ENCODE measurements around the gene RET. TPM values are rescaled to one million over a fixed set of nuclear protein-coding genes. Genes with fewer than 3 reads are reported as not detected.

Gene RET
- total RNA-seq, 3 donors from 2014 or later, result 0.13 to 0.41 (median 0.13) TPM

- DNase-seq (no peak), ATAC-seq (no peak)
- Mint-ChIP-seq H3K4me1 (ENCODE audit: low read depth) (peaks cover 28% of the 10 kb centered on the region), H3K9me3 (no peaks in the 10 kb centered on the region), H3K4me3 (no peak overlapping the region), H3K36me3 (ENCODE audit: insufficient read depth) (no peaks in the 10 kb centered on the region), H3K27me3 (ENCODE audit: low read depth) (no peaks in the 10 kb centered on the region)
Measured at GRCh38 chr10:43126759-43127424, 50.0 kb downstream of the RET start.

GRCh38 chr10:43127442-43127841 is 50.6 kb downstream of the RET start:
- no peak for ATAC-seq
- Mint-ChIP-seq H3K36me3 (ENCODE audit: insufficient read depth) (no peaks in the 10 kb centered on the region), H3K9me3 (no peaks in the 10 kb centered on the region), H3K4me3 (no peak overlapping the region), H3K27me3 (ENCODE audit: low read depth) (no peaks in the 10 kb centered on the region), H3K4me1 (ENCODE audit: low read depth) (peaks cover 22% of the 10 kb centered on the region)
- no peak for DNase-seq

- H3K9me3 Mint-ChIP-seq, result no peaks in the 10 kb centered on the region
- no peaks in the 10 kb centered on the region for H3K36me3 Mint-ChIP-seq (ENCODE audit: insufficient read depth)
- DNase-seq (no peak), ATAC-seq (no peak)
- no peaks in the 10 kb centered on the region for H3K27me3 Mint-ChIP-seq (ENCODE audit: low read depth)
- no peak overlapping the region for H3K4me3 Mint-ChIP-seq
- peaks cover 17% of the 10 kb centered on the region for H3K4me1 Mint-ChIP-seq (ENCODE audit: low read depth)
Measured at GRCh38 chr10:43128331-43128730, 51.5 kb downstream of the RET start.

GRCh38 chr10:43128958-43129706 is 52.3 kb downstream of the RET start:
- Mint-ChIP-seq H3K27me3 (ENCODE audit: low read depth) (no peaks in the 10 kb centered on the region), H3K4me1 (ENCODE audit: low read depth) (peaks cover 17% of the 10 kb centered on the region), H3K36me3 (ENCODE audit: insufficient read depth) (no peaks in the 10 kb centered on the region), H3K4me3 (no peak overlapping the region), H3K9me3 (no peaks in the 10 kb centered on the region)
- ATAC-seq (peak; percentile 80 to 84), DNase-seq (no peak)

- no peaks in the 10 kb centered on the region for H3K27me3 Mint-ChIP-seq (ENCODE audit: low read depth)
- H3K9me3 Mint-ChIP-seq, result no peaks in the 10 kb centered on the region
- peaks cover 20% of the 10 kb centered on the region for H3K4me1 Mint-ChIP-seq (ENCODE audit: low read depth)
Measured at GRCh38 chr10:43130770-43131171, 53.9 kb downstream of the RET start.

GRCh38 chr10:43131256-43131655 is 54.4 kb downstream of the RET start:
- DNase-seq, result no peak
- no peaks in the 10 kb centered on the region for H3K27me3 Mint-ChIP-seq (ENCODE audit: low read depth)
- H3K4me3 Mint-ChIP-seq, result no peak overlapping the region
- H3K9me3 Mint-ChIP-seq, result no peaks in the 10 kb centered on the region
- peaks cover 2% of the 10 kb centered on the region for H3K36me3 Mint-ChIP-seq (ENCODE audit: insufficient read depth)
- ATAC-seq, result no peak
- H3K4me1 Mint-ChIP-seq (ENCODE audit: low read depth), result peaks cover 24% of the 10 kb centered on the region

More at GRCh38 chr10:43130770-43131171, 53.9 kb downstream of the RET start:
- no peaks in the 10 kb centered on the region for H3K36me3 Mint-ChIP-seq (ENCODE audit: insufficient read depth)
- no peak for ATAC-seq
- H3K4me3 Mint-ChIP-seq, result no peak overlapping the region
- DNase-seq, result no peak

GRCh38 chr10:43131906-43132305 is 55.0 kb downstream of the RET start:
- Mint-ChIP-seq H3K36me3 (ENCODE audit: insufficient read depth) (peaks cover 2% of the 10 kb centered on the region), H3K9me3 (no peaks in the 10 kb centered on the region), H3K27me3 (ENCODE audit: low read depth) (no peaks in the 10 kb centered on the region), H3K4me3 (no peak overlapping the region), H3K4me1 (ENCODE audit: low read depth) (peaks cover 22% of the 10 kb centered on the region)
- DNase-seq, result no peak
- no peak for ATAC-seq

GRCh38 chr10:43132867-43133787 is 56.3 kb downstream of the RET start:
- ATAC-seq (no peak), DNase-seq (no peak)
- no peak overlapping the region for H3K4me3 Mint-ChIP-seq
- peaks cover 25% of the 10 kb centered on the region for H3K4me1 Mint-ChIP-seq (ENCODE audit: low read depth)
- peaks cover 2% of the 10 kb centered on the region for H3K36me3 Mint-ChIP-seq (ENCODE audit: insufficient read depth)
- no peaks in the 10 kb centered on the region for H3K27me3 Mint-ChIP-seq (ENCODE audit: low read depth)
- no peaks in the 10 kb centered on the region for H3K9me3 Mint-ChIP-seq

GRCh38 chr10:43134126-43134905 is 57.4 kb downstream of the RET start:
- no peak overlapping the region for H3K4me3 Mint-ChIP-seq
- H3K4me1 Mint-ChIP-seq (ENCODE audit: low read depth), result peaks cover 24% of the 10 kb centered on the region
- no peak for DNase-seq
- no peak for ATAC-seq
- H3K36me3 Mint-ChIP-seq (ENCODE audit: insufficient read depth), result peaks cover 2% of the 10 kb centered on the region
- H3K27me3 Mint-ChIP-seq (ENCODE audit: low read depth), result no peaks in the 10 kb centered on the region
- H3K9me3 Mint-ChIP-seq, result no peaks in the 10 kb centered on the region

GRCh38 chr10:43135064-43135463 is 58.2 kb downstream of the RET start:
- H3K4me1 Mint-ChIP-seq (ENCODE audit: low read depth), result peaks cover 28% of the 10 kb centered on the region
- ATAC-seq (no peak), DNase-seq (no peak)
- peaks cover 2% of the 10 kb centered on the region for H3K36me3 Mint-ChIP-seq (ENCODE audit: insufficient read depth)
- no peak overlapping the region for H3K4me3 Mint-ChIP-seq
- H3K9me3 Mint-ChIP-seq, result no peaks in the 10 kb centered on the region
- H3K27me3 Mint-ChIP-seq (ENCODE audit: low read depth), result no peaks in the 10 kb centered on the region

- no peaks in the 10 kb centered on the region for H3K9me3 Mint-ChIP-seq
- peaks cover 33% of the 10 kb centered on the region for H3K4me1 Mint-ChIP-seq (ENCODE audit: low read depth)
Measured at GRCh38 chr10:43135656-43136055, 58.8 kb downstream of the RET start.

GRCh38 chr10:43136432-43136831 is 59.6 kb downstream of the RET start:
- ATAC-seq, result no peak
- Mint-ChIP-seq H3K27me3 (ENCODE audit: low read depth) (no peaks in the 10 kb centered on the region), H3K4me1 (ENCODE audit: low read depth) (peaks cover 40% of the 10 kb centered on the region), H3K4me3 (peak overlapping the region; percentile 92), H3K36me3 (ENCODE audit: insufficient read depth) (peaks cover 4% of the 10 kb centered on the region), H3K9me3 (no peaks in the 10 kb centered on the region)
- DNase-seq, result no peak

More at GRCh38 chr10:43135656-43136055, 58.8 kb downstream of the RET start:
- H3K27me3 Mint-ChIP-seq (ENCODE audit: low read depth), result no peaks in the 10 kb centered on the region
- ATAC-seq, result no peak
- peaks cover 4% of the 10 kb centered on the region for H3K36me3 Mint-ChIP-seq (ENCODE audit: insufficient read depth)
- peak overlapping the region; percentile 92 for H3K4me3 Mint-ChIP-seq
- no peak for DNase-seq

- peaks cover 6% of the 10 kb centered on the region for H3K36me3 Mint-ChIP-seq (ENCODE audit: insufficient read depth)
- H3K4me3 Mint-ChIP-seq, result peak overlapping the region; percentile 92
- DNase-seq, result no peak
- H3K27me3 Mint-ChIP-seq (ENCODE audit: low read depth), result no peaks in the 10 kb centered on the region
- peaks cover 44% of the 10 kb centered on the region for H3K4me1 Mint-ChIP-seq (ENCODE audit: low read depth)
- no peaks in the 10 kb centered on the region for H3K9me3 Mint-ChIP-seq
- no peak for ATAC-seq
Measured at GRCh38 chr10:43136995-43137716, 60.3 kb downstream of the RET start.

All from activated T-cell treated with anti-CD3 and anti-CD28 coated beads, Interleukin-2, amount 50 U/mL, for 4 hours (primary cell).